Measurements from ENCODE around the gene TANGO6.
A peak's percentile ranks its signal among the peaks of the same experiment; 100 is the strongest.

Gene TANGO6

GRCh38 chr16:68869492-68870088 is 26.3 kb downstream of the TANGO6 start:
- no peak for DNase-seq

- DNase-seq: no peak
Measured at GRCh38 chr16:68873635-68874471, 30.5 kb downstream of the TANGO6 start.

- no peak for DNase-seq
Measured at GRCh38 chr16:68875871-68876270, 32.5 kb downstream of the TANGO6 start.

- DNase-seq: no peak
Measured at GRCh38 chr16:68883685-68884084, 40.4 kb downstream of the TANGO6 start.

GRCh38 chr16:68884401-68884800 is 41.1 kb downstream of the TANGO6 start:
- no peak for DNase-seq

- no peak for DNase-seq
Measured at GRCh38 chr16:68884861-68885720, 41.8 kb downstream of the TANGO6 start.

- DNase-seq: no peak
Measured at GRCh38 chr16:68887107-68887506, 43.8 kb downstream of the TANGO6 start.

GRCh38 chr16:68889508-68890150 is 46.3 kb downstream of the TANGO6 start:
- DNase-seq: no peak

GRCh38 chr16:68892214-68892613 is 48.9 kb downstream of the TANGO6 start:
- no peak for DNase-seq

GRCh38 chr16:68892898-68893297 is 49.6 kb downstream of the TANGO6 start:
- DNase-seq: no peak

- DNase-seq: peak; percentile 55
Measured at GRCh38 chr16:68893710-68894705, 50.7 kb downstream of the TANGO6 start.

- no peak for DNase-seq
Measured at GRCh38 chr16:68894714-68895113, 51.4 kb downstream of the TANGO6 start.

- DNase-seq: no peak
Measured at GRCh38 chr16:68898026-68898425, 54.7 kb downstream of the TANGO6 start.

GRCh38 chr16:68900009-68900408 is 56.7 kb downstream of the TANGO6 start:
- DNase-seq: no peak

GRCh38 chr16:68902003-68902968 is 59.0 kb downstream of the TANGO6 start:
- DNase-seq: peak; percentile 30

GRCh38 chr16:68902969-68903345 is 59.6 kb downstream of the TANGO6 start:
- no peak for DNase-seq

- no peak for DNase-seq
Measured at GRCh38 chr16:68907297-68907696, 64.0 kb downstream of the TANGO6 start.

- no peak for DNase-seq
Measured at GRCh38 chr16:68907781-68908181, 64.5 kb downstream of the TANGO6 start.

- DNase-seq: no peak
Measured at GRCh38 chr16:68909099-68909733, 65.9 kb downstream of the TANGO6 start.

GRCh38 chr16:68910051-68910450 is 66.7 kb downstream of the TANGO6 start:
- DNase-seq: no peak
